K562 (cell line): Measurements from ENCODE around the gene GGT5. TPM values are rescaled to one million over a fixed set of nuclear protein-coding genes. Genes with fewer than 3 reads are reported as not detected.
"Not testable (repeated sequence)": the region's sequence is repeated elsewhere in the genome, so short reads cannot be mapped to it uniquely, and the experiment has no call there.

Experiments
- ATAC-seq: fragments of 200-7000 bp; cut with Tn5 transposase; 3 replicates; pipeline ENCODE4 v1.9.1; 2020; ENCODE audit warnings: moderate library complexity
- BruUV-seq: library from RNA; stranded (reverse); fragments of 400-500 nt; replicated peaks from 2 replicates; lab custom pipeline; 2021; lab: Mats Ljungman, UMichigan
- CTCF ChIA-PET: fragments of 300-600 bp; formaldehyde crosslinking; extraction: SDS; loops from one replicate; lab custom pipeline; 2021; ENCODE audit warnings: low intra/inter-chr PET ratio; lab: Yijun Ruan, JAX
- POLR2A ChIA-PET: fragments of 300-600, 350-650 bp; sonication (Branson Sonifier 250); formaldehyde crosslinking; extraction: SDS; loops from one replicate; lab custom pipeline; 2021; ENCODE audit warnings: antibody characterized with exemption, inconsistent platforms; lab: Yijun Ruan, JAX
- DNase-seq, 4 experiments: peaks; one replicate each; pipeline versions ENCODE4 v3.0.0 to v3.0.0-alpha.2; 2011 to 2018; ENCODE audit warnings: low spot score in 3 of 4, mixed read lengths in 3 of 4; ENCODE audit errors: extremely low read depth in 1 of 4
- FAIRE-seq: peaks from 2 replicates; lab custom pipeline; 2011; peaks lifted over from hg19 to GRCh38; lab: Jason Lieb, UNC
- H2AFZ ChIP-seq: 2 replicates; pipeline ENCODE4 v1.6.0; 2011; ENCODE audit warnings: low read depth, low read length, control low read depth, inconsistent platforms
- H3K27ac ChIP-seq: fragments of 200-600 bp; 3 replicates; pipeline ENCODE4 v1.8.0; 2011; ENCODE audit warnings: low read depth, mild to moderate bottlenecking, control low read depth, inconsistent platforms, low read length, moderate library complexity, mixed read lengths; ENCODE audit errors: extremely low read depth
- H3K27me3 ChIP-seq, 2 experiments: fragments of 300-600 bp in 1 of 2; 2 replicates in 1 of 2; 3 replicates in 1 of 2; pipeline versions ENCODE4 v1.6.0 to v1.8.0; 2011; ENCODE audit warnings: inconsistent platforms in 2 of 2, low read length in 2 of 2, mild to moderate bottlenecking in 1 of 2, mixed read lengths in 1 of 2, moderate library complexity in 1 of 2; ENCODE audit not compliant: control insufficient read depth in 2 of 2, insufficient read depth in 2 of 2
- H3K36me3 ChIP-seq: fragments of 300-600 bp; 3 replicates; pipeline ENCODE4 v1.8.0; 2011; ENCODE audit warnings: mild to moderate bottlenecking, low read length, inconsistent platforms; ENCODE audit not compliant: control insufficient read depth, insufficient read depth
- H3K4me1 ChIP-seq, 2 experiments: fragments of 200-600 bp in 1 of 2; replicated peaks in 1 of 2; 2 replicates in 1 of 2; 3 replicates in 1 of 2; pipeline versions ENCODE4 v1.5.1 to v1.8.0; 2011; ENCODE audit warnings: inconsistent platforms in 2 of 2, low read length in 2 of 2, mild to moderate bottlenecking in 1 of 2, mixed read lengths in 1 of 2, moderate library complexity in 1 of 2; ENCODE audit not compliant: control insufficient read depth in 2 of 2, insufficient read depth in 2 of 2
- H3K4me2 ChIP-seq: 2 replicates; pipeline ENCODE4 v1.6.1; 2011; ENCODE audit warnings: low read length, control low read depth, inconsistent platforms, mixed read lengths; ENCODE audit not compliant: insufficient read depth
- H3K4me3 ChIP-seq: fragments of 200-600 bp; sonication (generic), shearing (Covaris generic); 2 replicates; pipeline ENCODE4 v1.5.1; 2016; ENCODE audit warnings: control low read depth, inconsistent platforms
- H3K79me2 ChIP-seq: fragments of 200-600 bp; 3 replicates; pipeline ENCODE4 v1.8.0; 2011; ENCODE audit warnings: low read length, inconsistent platforms; ENCODE audit not compliant: control insufficient read depth, insufficient read depth
- H3K9ac ChIP-seq, 2 experiments: 2 replicates each; pipeline versions ENCODE4 v1.6.0 to v1.6.1; 2011; ENCODE audit warnings: low read depth in 2 of 2, low read length in 2 of 2, control low read depth in 1 of 2, inconsistent platforms in 1 of 2, mild to moderate bottlenecking in 1 of 2, mixed read lengths in 1 of 2; ENCODE audit not compliant: insufficient read depth in 1 of 2
- H3K9me1 ChIP-seq: one replicate; pipeline ENCODE4 v1.6.0; 2011; ENCODE audit warnings: inconsistent platforms, mild to moderate bottlenecking, low read length, moderate library complexity; ENCODE audit not compliant: control insufficient read depth, insufficient read depth
- H3K9me3 ChIP-seq: replicated peaks from 2 replicates; pipeline ENCODE4 v1.5.1; 2011; ENCODE audit warnings: low read depth, low read length, inconsistent platforms; ENCODE audit not compliant: control insufficient read depth, insufficient read depth
- H4K20me1 ChIP-seq: replicated peaks from 2 replicates; pipeline ENCODE4 v1.6.1; 2011; ENCODE audit warnings: low read length, inconsistent platforms, mixed read lengths; ENCODE audit not compliant: control insufficient read depth, insufficient read depth
- CSDE1 ChIP-seq, 2 experiments: fragments of 450-650 bp; IDR thresholded peaks; 2 replicates each; pipeline ENCODE4 v1.6.1; 2016; ENCODE audit warnings: mild to moderate bottlenecking in 1 of 2
- PRMT5 ChIP-seq: sonication (generic); formaldehyde crosslinking; IDR thresholded peaks from 2 replicates; pipeline ENCODE4 v1.5.0; 2020; ENCODE audit warnings: missing genetic modification reagents
- RFX1 ChIP-seq: fragments of 450-650 bp; IDR thresholded peaks from 2 replicates; pipeline ENCODE4 v1.6.1; 2016; ENCODE audit warnings: mild to moderate bottlenecking, moderate library complexity
- ZNF384 ChIP-seq: IDR thresholded peaks from 2 replicates; pipeline ENCODE4 v1.6.1; 2012; ENCODE audit warnings: low read depth, low read length, improper control_type of control experiment
- ZNF583 ChIP-seq: fragments of 250-450 bp; sonication (Bioruptor Pico); IDR thresholded peaks from 2 replicates; pipeline ENCODE4 v1.4.0; 2020
- ZNF766 ChIP-seq: fragments of 200-800 bp; sonication (Bioruptor generic); conservative IDR thresholded peaks from 2 replicates; pipeline ENCODE4 v1.6.1; 2016; ENCODE audit warnings: missing genetic modification characterization, missing compliant biosample characterization
- WGBS: fragments of 100-300 bp; shearing (Covaris generic); methylation state at CpG from one replicate; pipeline ENCODE4 v1.1.6; 2016; ENCODE audit warnings: low coverage, mixed read lengths; ENCODE audit not compliant: insufficient coverage; ENCODE audit errors: missing lambda C conversion rate; 5-methylcytosine and 5-hydroxymethylcytosine counted together
- in situ Hi-C: fragments of 300-500 bp; cut with MboI; formaldehyde crosslinking; loops from 4 replicates; pipeline ENCODE4 v1.15.0; 2018; ENCODE audit warnings: inconsistent platforms, mixed read lengths
- intact Hi-C: fragments of 100-400 bp; cut with micrococcal nuclease; formaldehyde crosslinking; loops from 2 replicates; pipeline ENCODE4 v1.14.2; 2022
- polyA plus RNA-seq, 8 experiments: library from polyadenylated mRNA; depleted of rRNA in 4 of 8; stranded (reverse) in 5 of 8; unstranded in 3 of 8; fragments of >200 nt; fragmentation: Nextera tagmentation in 2 of 8; fragmentation: Illumina TruSeq in 1 of 8; extraction: Ambion mirVana in 2 of 8; extraction: Trizol in 1 of 8; gene quantifications; 2 replicates each; pipeline versions ENCODE4 v1.2.1 to v1.2.3, GENCODE V29; 2011 to 2014; ENCODE audit warnings: inconsistent platforms in 1 of 8, missing spikeins in 1 of 8
- total RNA-seq, 7 experiments: library from RNA; depleted of rRNA in 6 of 7; stranded (reverse); fragments of >200 nt in 6 of 7; fragmentation: Illumina TruSeq in 2 of 7; extraction: Trizol in 2 of 7; gene quantifications; 2 replicates each; pipeline versions ENCODE4 v1.2.1 to v1.2.3, GENCODE V29; 2011 to 2021; ENCODE audit warnings: low replicate concordance in 1 of 7
- TF ChIP-seq, protein P1 (sequence below): fragments of 200-400 bp; formaldehyde crosslinking; IDR thresholded peaks from 2 replicates; pipeline ENCODE4 v1.6.1; 2017; ENCODE audit warnings: mild to moderate bottlenecking, low read depth, low read length, moderate library complexity
- TF ChIP-seq, protein P2 (sequence below), 2 experiments: fragments of 450-650 bp in 1 of 2; sonication (generic) in 1 of 2; formaldehyde crosslinking; conservative IDR thresholded peaks; 2 replicates each; pipeline versions ENCODE4 v1.4.0 to v1.8.1; 2020 to 2022; ENCODE audit warnings: mild to moderate bottlenecking in 1 of 2, missing genetic modification reagents in 1 of 2

GGT5 gene
- total and polyA plus RNA-seq, 9 of the 15 experiments (the other 6 are each of a cell fraction or from before 2014, with no cell fraction given): 0.07 to 0.69 (median 0.18) TPM; not detected in 4

DNA sequence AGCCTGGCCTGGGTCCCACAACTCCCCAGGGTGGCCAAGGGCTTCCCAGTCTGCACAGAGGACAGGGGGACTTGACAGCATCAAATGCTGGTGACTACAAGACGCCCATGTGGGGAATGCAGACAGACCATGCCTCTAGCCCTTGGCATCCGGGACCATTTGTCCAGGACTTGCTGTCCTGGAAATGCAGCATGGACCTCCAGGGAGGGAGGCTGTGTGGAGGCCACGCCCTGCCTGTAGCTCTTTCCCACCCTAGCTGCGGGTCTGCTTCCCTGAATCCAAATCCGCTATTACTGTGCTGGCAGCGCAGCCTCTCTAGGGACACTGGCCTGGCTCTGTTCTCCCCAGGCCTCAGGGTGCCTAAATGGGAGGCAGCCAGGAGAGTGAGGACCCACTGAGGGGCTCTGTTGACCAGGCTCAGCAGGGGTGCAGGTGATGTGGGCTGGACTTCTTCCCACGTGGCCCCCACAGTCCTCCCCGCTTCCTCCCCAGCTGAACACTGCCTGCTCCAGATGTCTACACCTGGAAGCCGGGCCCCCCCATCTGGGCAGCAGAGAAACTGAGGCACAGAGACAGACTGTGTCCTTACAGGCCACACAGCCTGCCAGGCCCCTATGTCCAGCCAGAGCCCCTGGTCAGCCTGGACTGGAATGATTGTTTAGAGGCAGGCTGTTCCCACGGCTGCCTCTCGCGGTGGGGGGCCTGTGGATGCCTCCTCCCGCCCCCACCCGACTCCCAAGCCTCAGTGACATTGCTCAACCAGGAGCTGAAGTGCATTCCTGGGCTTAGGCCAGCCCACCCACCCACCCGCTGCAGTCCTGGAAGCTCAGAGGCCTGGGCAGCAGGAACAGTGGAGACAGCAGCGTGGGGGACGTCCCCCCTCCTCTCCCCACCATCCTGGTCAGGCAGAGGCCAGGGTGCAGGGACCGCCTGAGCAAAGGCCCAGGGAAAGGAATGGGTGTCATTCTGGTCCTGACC, 991 bp upstream of the GGT5 start:
- H3K79me2 ChIP-seq, H4K20me1 ChIP-seq, FAIRE-seq, ATAC-seq, H3K4me2 ChIP-seq, H3K9me1 ChIP-seq, H3K27me3 ChIP-seq, H3K27ac ChIP-seq, CTCF ChIA-PET, POLR2A ChIA-PET, H3K36me3 ChIP-seq, in situ Hi-C loops, H3K9me3 ChIP-seq, BruUV-seq, H3K9ac ChIP-seq, H2AFZ ChIP-seq, H3K4me3 ChIP-seq: not testable (repeated sequence)
- intact Hi-C loops: loop anchor here (2.0 kb wide), 1 partner anchor 57 kb away; no protein-coding TSS in a partner anchor
- 45% methylated on average over 5 of the region's 18 CpGs for WGBS
- peaks cover 0 to 29% of the 10 kb centered on the region in 2 experiments; a peak in 2 of 5 replicates for H3K4me1 ChIP-seq
- peak in 3 of 4 experiments; percentile 1 to 2 (median 1) for DNase-seq

DNA sequence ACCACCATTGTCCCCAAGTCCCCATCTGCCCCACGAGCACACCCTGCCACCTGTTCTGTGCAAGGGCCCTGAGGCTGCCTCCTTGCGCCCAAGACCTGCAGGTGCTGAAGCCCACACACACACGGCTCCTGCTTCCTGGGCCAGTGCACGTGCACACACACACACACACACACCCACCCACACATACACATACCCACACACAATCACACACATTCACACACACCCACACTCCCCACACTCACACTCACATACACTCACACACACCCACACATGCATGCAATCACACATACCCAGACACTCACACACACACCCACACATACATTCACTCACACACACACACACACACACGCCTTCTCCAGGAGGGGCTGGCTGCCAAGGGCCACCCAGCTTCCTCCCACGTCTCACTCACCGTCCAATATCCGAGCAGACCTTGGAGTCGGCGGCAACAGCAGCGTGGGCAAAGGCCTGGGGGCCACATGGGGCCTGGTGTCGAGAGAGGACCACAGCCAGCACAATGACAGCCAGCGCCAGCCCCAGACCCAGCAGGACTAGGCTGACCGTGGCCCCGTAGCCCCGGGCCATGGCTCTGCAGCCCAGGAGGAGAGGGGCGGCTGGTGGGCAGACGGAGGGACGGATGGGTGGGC, 616 bp downstream of the GGT5 start:
- Histone ChIP-seq H3K4me2 (no peak overlapping the region), H4K20me1 (no peaks in the 10 kb centered on the region), H3K9me3 (no peaks in the 10 kb centered on the region), H2AFZ (no peak overlapping the region), H3K4me3 (no peak overlapping the region), H3K9ac (no peak overlapping the region), H3K79me2 (no peaks in the 10 kb centered on the region), H3K9me1 (no peaks in the 10 kb centered on the region), H3K36me3 (no peaks in the 10 kb centered on the region), H3K27ac (no peak overlapping the region), H3K27me3 (no peaks in the 10 kb centered on the region), H3K4me1 (peaks cover 0 to 29% of the 10 kb centered on the region in 2 experiments; a peak in 2 of 5 replicates)
- peak in 3 of 4 experiments; percentile 1 to 2 (median 2) for DNase-seq
- in situ Hi-C loops: loop anchor here (5.0 kb wide), 1 partner anchor 47 kb away; no protein-coding TSS in a partner anchor
- WGBS: 40% methylated on average over 9 of the region's 19 CpGs
- POLR2A ChIA-PET: no interaction called here
- no peak for FAIRE-seq
- CTCF ChIA-PET: no interaction called here
- no peak for ATAC-seq
- BruUV-seq: no TSS peak
- intact Hi-C loops: no loop called here
- TF ChIP-seq ZNF766 (CRISPR knock-in tag) (no peak), ZNF384 (no peak), PRMT5 (CRISPR knock-in tag) (no peak), CSDE1 (IDR thresholded peaks at IDR 0.05) (no peak), ZNF583 (no peak), RFX1 (no peak)
- TF ChIP-seq, protein P1, sequence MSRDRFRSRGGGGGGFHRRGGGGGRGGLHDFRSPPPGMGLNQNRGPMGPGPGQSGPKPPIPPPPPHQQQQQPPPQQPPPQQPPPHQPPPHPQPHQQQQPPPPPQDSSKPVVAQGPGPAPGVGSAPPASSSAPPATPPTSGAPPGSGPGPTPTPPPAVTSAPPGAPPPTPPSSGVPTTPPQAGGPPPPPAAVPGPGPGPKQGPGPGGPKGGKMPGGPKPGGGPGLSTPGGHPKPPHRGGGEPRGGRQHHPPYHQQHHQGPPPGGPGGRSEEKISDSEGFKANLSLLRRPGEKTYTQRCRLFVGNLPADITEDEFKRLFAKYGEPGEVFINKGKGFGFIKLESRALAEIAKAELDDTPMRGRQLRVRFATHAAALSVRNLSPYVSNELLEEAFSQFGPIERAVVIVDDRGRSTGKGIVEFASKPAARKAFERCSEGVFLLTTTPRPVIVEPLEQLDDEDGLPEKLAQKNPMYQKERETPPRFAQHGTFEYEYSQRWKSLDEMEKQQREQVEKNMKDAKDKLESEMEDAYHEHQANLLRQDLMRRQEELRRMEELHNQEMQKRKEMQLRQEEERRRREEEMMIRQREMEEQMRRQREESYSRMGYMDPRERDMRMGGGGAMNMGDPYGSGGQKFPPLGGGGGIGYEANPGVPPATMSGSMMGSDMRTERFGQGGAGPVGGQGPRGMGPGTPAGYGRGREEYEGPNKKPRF: no peak
- TF ChIP-seq, protein P2, sequence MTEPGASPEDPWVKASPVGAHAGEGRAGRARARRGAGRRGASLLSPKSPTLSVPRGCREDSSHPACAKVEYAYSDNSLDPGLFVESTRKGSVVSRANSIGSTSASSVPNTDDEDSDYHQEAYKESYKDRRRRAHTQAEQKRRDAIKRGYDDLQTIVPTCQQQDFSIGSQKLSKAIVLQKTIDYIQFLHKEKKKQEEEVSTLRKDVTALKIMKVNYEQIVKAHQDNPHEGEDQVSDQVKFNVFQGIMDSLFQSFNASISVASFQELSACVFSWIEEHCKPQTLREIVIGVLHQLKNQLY (CRISPR knock-in tag; conservative IDR thresholded peaks at IDR 0.05): no peak
